Pancreas (tissue), 10 donors: ENCODE measurements around the gene RYR3. TPM values are rescaled to one million over a fixed set of nuclear protein-coding genes. Genes with fewer than 3 reads are reported as not detected.

Experiments
- ATAC-seq, 4 donors: fragments of 200-7000 bp; cut with Tn5 transposase; one replicate each; pipeline versions ENCODE4 v1.8.0 to v1.9.1; 2020; ENCODE audit warnings: mild to moderate bottlenecking in 4 of 4, moderate library complexity in 4 of 4
- DNase-seq, 6 donors: peaks; one replicate each; pipeline ENCODE4 v3.0.0-alpha.2; 2020
- FAIRE-seq: peaks from 2 replicates; lab custom pipeline; 2012; peaks lifted over from hg19 to GRCh38; lab: Jason Lieb, UNC
- H3K27ac ChIP-seq, 4 donors: fragments of 200-600 bp; sonication (generic); 1 replicate in 3 of 4; 2 replicates in 1 of 4; pipeline versions ENCODE4 v1.5.0 to v1.8.0; 2020
- H3K27me3 ChIP-seq, 4 donors: fragments of 200-600 bp; one replicate each; pipeline ENCODE4 v1.8.0; 2021
- H3K36me3 ChIP-seq, 3 donors: fragments of 200-600 bp; sonication (generic) in 1 of 3; one replicate each; pipeline versions ENCODE4 v1.5.0 to v1.8.0; 2020 to 2021
- H3K4me1 ChIP-seq, 3 donors: fragments of 200-600 bp; one replicate each; pipeline ENCODE4 v1.8.0; 2021
- H3K4me3 ChIP-seq, 4 donors: fragments of 200-600 bp; sonication (generic) in 2 of 4; one replicate each; pipeline versions ENCODE4 v1.5.0 to v1.8.0; 2020 to 2021
- H3K9me3 ChIP-seq, 4 donors: fragments of 200-600 bp; one replicate each; pipeline ENCODE4 v1.8.0; 2021
- WGBS, 2 donors: extraction: QIAGEN DNeasy Blood & Tissue Kit; methylation state at CpG; one replicate each; pipeline ENCODE4 v1.1.7; 2013; 5-methylcytosine and 5-hydroxymethylcytosine counted together
- intact Hi-C, 3 donors: fragments of 100-400 bp; cut with DNase I; formaldehyde crosslinking; loops; one replicate each; pipeline versions ENCODE4 v1.11.1 to v1.14.2; 2022
- polyA plus RNA-seq, 2 donors: library from polyadenylated mRNA; stranded (reverse); fragments of 200-250 nt; gene quantifications; one replicate each; pipeline ENCODE4 v1.2.3, GENCODE V29; 2013
- total RNA-seq, 6 donors: library from RNA; stranded (reverse); fragmentation: NEBNext Ultra II Directional in 4 of 6; extraction: Animal tissue kit (Norgen Biotek cat#: 25700) in 4 of 6; gene quantifications; one replicate each; pipeline versions ENCODE4 v1.2.1 to v1.2.4, GENCODE V29; 2021 to 2023
- TF ChIP-seq, protein P1 (sequence below), 4 donors: fragments of 200-600 bp; sonication (generic) in 3 of 4; IDR thresholded peaks; one replicate each; pipeline versions ENCODE4 v1.5.0 to v1.8.0; 2021; ENCODE audit warnings: antibody characterized with exemption in 4 of 4
- donor health status: healthy with polysubstance abuse.
- donor health status: DM: no; HTN: no; CAD: no; lungs with moderate emphysema.
- donor health status: DM: no; HTN: no; CAD: no.
- donor health status: control.
- donor health status: control.
- donor health status: Bipolar disorder and iron deficiency.
- donor health status: DM: yes; HTN: yes; CAD: no.
- donor health status: DM: no; HTN: no; CAD: no.
- donor health status: DM: no; HTN: no; CAD: no.
- donor health status: DM: yes; HTN: yes; CAD: no.

Gene RYR3
- total and polyA plus RNA-seq, 8 donors: 0.03 to 0.52 (median 0.13) TPM

DNA sequence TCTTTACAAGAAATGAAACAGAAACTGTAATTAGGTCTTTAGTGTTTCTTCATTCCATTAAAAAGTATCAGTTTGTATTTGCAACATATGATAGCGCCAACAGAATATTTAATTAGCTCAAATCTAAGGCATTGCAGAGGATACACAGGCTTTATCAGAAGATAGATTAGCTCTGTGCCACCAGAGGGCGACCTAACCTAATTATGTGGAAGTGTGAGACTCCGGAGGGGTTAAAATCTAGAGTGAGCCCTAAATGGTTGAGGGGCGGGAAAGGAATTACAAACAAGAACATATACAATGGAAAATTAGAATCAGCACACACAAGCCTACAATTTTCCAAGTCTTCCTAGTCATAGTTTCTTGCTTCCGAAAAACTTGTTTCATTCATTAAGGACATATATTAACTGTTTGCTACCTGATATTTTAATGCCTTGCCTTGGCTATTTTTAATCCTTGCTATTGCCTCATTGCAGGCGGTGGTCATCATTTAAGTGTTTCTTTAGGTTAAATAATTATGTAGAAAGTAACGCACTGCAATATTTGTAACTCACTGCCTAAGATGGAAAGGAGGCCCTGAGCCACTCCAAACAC, 18.0 kb upstream of the RYR3 start:
- FAIRE-seq (peak; percentile 60), ATAC-seq (peak; percentile 61 to 87 (median 82)), DNase-seq (peak in 5 of 6 donors; percentile 19 to 63 (median 31))
- H3K4me3 ChIP-seq: no peak overlapping the region
- peaks cover 0 to 8% (median 3%) of the 10 kb centered on the region in 4 donors for H3K27me3 ChIP-seq
- intact Hi-C loops: loop anchor here in 2 of 3 donors (5.0 to 10.0 kb wide), 2 partner anchors 404 to 412 kb away; no protein-coding TSS in a partner anchor
- TF ChIP-seq, protein P1, sequence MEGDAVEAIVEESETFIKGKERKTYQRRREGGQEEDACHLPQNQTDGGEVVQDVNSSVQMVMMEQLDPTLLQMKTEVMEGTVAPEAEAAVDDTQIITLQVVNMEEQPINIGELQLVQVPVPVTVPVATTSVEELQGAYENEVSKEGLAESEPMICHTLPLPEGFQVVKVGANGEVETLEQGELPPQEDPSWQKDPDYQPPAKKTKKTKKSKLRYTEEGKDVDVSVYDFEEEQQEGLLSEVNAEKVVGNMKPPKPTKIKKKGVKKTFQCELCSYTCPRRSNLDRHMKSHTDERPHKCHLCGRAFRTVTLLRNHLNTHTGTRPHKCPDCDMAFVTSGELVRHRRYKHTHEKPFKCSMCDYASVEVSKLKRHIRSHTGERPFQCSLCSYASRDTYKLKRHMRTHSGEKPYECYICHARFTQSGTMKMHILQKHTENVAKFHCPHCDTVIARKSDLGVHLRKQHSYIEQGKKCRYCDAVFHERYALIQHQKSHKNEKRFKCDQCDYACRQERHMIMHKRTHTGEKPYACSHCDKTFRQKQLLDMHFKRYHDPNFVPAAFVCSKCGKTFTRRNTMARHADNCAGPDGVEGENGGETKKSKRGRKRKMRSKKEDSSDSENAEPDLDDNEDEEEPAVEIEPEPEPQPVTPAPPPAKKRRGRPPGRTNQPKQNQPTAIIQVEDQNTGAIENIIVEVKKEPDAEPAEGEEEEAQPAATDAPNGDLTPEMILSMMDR (IDR thresholded peaks at IDR 0.05): peak; percentile 12 to 56 (median 52)
- no peaks in the 10 kb centered on the region for H3K9me3 ChIP-seq
- no peak overlapping the region for H3K27ac ChIP-seq
- H3K36me3 ChIP-seq: no peaks in the 10 kb centered on the region
- no peaks in the 10 kb centered on the region for H3K4me1 ChIP-seq
- 20% methylated on average over 7 of the region's 7 CpGs for whole genome bisulfite sequencing, 2 donors

DNA sequence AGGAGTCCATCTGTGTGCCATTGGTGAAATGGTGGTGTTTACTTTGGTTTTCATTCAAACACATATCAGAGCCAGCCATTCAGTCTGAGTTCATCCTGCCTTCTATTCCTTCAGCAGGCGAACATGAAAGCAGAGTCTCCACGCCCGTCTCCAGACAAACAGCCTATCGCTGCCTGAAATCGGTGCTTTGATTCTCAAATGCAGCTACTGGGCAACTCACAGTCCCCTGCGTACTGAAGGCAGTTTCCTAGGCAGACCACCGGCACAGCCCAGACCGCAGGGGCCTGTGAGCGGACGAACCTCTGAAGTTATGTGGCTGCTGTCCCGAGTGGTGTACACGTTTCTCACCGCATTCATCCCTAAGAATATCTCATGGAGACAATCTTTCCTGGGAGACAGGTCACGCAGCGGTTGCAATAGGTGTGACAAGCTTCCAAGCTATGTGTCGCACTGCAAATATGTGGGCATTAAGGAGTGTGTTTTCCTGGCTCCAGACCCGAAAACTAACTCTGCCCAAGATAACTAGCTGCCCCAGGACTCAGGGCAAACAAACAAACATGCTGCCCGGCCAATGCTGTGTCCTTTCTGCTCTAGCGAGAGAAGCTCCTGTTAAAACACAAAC, 16.9 kb upstream of the RYR3 start:
- intact Hi-C loops: loop anchor here in 2 of 3 donors (5.0 to 10.0 kb wide), 2 partner anchors 403 to 411 kb away; no protein-coding TSS in a partner anchor

DNA sequence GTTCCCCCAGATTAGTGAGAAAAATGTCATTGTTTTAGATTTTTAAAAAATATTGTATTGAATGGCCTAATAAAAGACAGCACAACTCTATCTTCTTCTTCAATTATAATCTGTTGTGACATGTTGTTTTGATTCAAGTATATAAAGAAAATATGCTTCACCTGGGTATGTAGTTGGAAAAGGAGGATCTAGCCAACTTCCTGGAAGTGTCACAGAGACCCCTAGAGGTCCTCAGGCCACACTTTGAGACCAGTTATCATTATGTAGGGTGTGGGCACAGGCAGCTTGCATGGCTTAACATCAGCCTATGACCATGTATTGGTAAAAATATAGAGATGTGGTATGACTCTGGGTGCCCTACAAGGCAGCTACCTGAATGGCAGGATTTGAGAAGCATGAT, 14.7 kb upstream of the RYR3 start:
- H3K4me3 ChIP-seq: no peak overlapping the region
- no peak for FAIRE-seq
- intact Hi-C loops: loop anchor here in 1 of 3 donors (10.0 kb wide), 1 partner anchor 409 kb away; no protein-coding TSS in a partner anchor

More for the DNA sequence above, 16.9 kb upstream of the RYR3 start:
- H3K4me3 ChIP-seq: no peak overlapping the region
- ATAC-seq (peak; percentile 38 to 70 (median 65)), FAIRE-seq (no peak), DNase-seq (no peak)
- no peaks in the 10 kb centered on the region for H3K4me1 ChIP-seq
- TF ChIP-seq, protein P1 (IDR thresholded peaks at IDR 0.05): no peak
- no peaks in the 10 kb centered on the region for H3K9me3 ChIP-seq
- H3K27me3 ChIP-seq: peaks cover 0 to 8% (median 3%) of the 10 kb centered on the region in 4 donors
- WGBS, 2 donors: 17 to 25% methylated on average over 19 of the region's 19 CpGs
- no peak overlapping the region for H3K27ac ChIP-seq
- H3K36me3 ChIP-seq: no peaks in the 10 kb centered on the region

DNA sequence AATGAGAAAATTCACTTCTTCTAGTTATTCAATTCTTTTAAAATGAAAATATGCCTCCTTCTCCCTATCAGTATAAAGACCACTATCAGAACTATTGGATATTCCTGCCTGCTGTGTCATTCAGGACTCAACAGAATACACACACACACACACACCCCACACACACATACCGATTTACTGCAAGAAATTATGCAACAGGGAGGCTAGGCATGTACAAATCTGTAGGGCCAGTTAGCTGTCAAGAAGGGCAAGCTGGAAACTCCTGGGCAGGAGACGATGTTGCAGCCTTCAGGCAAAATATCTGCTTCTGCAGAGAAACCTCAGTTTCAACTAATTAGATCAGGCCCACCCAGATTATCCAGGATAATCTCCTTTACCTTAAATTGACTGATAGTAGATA, 13.9 kb upstream of the RYR3 start:
- TF ChIP-seq, protein P1 (IDR thresholded peaks at IDR 0.05): no peak
- ATAC-seq (no peak), FAIRE-seq (no peak), DNase-seq (no peak)
- intact Hi-C loops: loop anchor here in 1 of 3 donors (10.0 kb wide), 1 partner anchor 408 kb away; no protein-coding TSS in a partner anchor
- no peaks in the 10 kb centered on the region for H3K4me1 ChIP-seq
- no peaks in the 10 kb centered on the region for H3K9me3 ChIP-seq
- H3K27me3 ChIP-seq: peaks cover 0 to 8% (median 3%) of the 10 kb centered on the region in 4 donors
- no peak overlapping the region for H3K27ac ChIP-seq
- no peaks in the 10 kb centered on the region for H3K36me3 ChIP-seq
- H3K4me3 ChIP-seq: no peak overlapping the region
- 58 to 64% methylated on average over 2 of the region's 2 CpGs for WGBS, 2 donors

More for the DNA sequence above, 14.7 kb upstream of the RYR3 start:
- DNase-seq: no peak
- no peaks in the 10 kb centered on the region for H3K36me3 ChIP-seq
- TF ChIP-seq, protein P1 (IDR thresholded peaks at IDR 0.05): no peak
- no peak overlapping the region for H3K27ac ChIP-seq
- H3K4me1 ChIP-seq: no peaks in the 10 kb centered on the region
- no peak for ATAC-seq
- H3K9me3 ChIP-seq: no peaks in the 10 kb centered on the region
- H3K27me3 ChIP-seq: peaks cover 0 to 8% (median 3%) of the 10 kb centered on the region in 4 donors
